ENCODE data around the gene SLC28A1. TPM values are rescaled to one million over a fixed set of nuclear protein-coding genes. Genes with fewer than 3 reads are reported as not detected.

Gene SLC28A1
- total RNA-seq, 1 experiment from 2014 or later: not detected

DNA sequence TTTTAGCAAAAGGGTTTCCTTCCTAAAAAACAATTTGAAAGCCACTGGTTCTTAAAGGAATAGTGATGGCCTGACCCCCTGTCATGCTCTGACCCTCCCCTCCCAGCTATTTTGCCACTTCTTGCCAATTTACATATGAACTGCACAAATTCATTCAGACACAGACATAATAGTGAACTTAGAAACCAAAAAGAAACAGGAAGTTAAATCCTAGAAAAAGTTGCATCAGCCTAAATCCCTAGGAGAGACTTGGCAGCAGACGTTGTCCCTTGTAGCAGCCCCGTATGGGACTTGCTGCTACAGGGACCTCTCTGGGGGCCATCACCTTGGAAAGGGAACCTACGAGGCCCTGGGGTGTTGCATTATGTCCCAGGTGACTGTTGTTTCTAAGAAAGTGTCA, 82.9 kb downstream of the SLC28A1 start:
- Histone ChIP-seq H3K4me2 (ENCODE audit: low read length) (no peak overlapping the region), H2AFZ (ENCODE audit: low read depth, low read length, poor library complexity, severe bottlenecking) (no peak overlapping the region), H3K27ac (ENCODE audit: low read depth, low read length) (no peak overlapping the region), H3K79me2 (ENCODE audit: insufficient read depth, low read length) (no peaks in the 10 kb centered on the region), H3K9ac (ENCODE audit: low read length) (no peak overlapping the region), H3K4me1 (ENCODE audit: control insufficient read depth in 1 of 2, insufficient read depth in 2 of 2, low read length in 2 of 2) (no peaks in the 10 kb centered on the region), H3K36me3 (ENCODE audit: control insufficient read depth in 1 of 2, insufficient read depth in 2 of 2, low read length in 2 of 2) (no peaks in the 10 kb centered on the region), H3K9me2 (ENCODE audit: insufficient read depth) (no peaks in the 10 kb centered on the region), H3K9me3 (ENCODE audit: control insufficient read depth in 1 of 2, insufficient read depth in 1 of 2, low read depth in 1 of 2, low read length in 2 of 2) (no peaks in the 10 kb centered on the region), H3K4me3 (replicated peaks in 1 of 2; ENCODE audit: low read depth in 1 of 2, low read length in 2 of 2) (no peak overlapping the region), H4K20me1 (ENCODE audit: insufficient read depth) (no peaks in the 10 kb centered on the region), H3K27me3 (ENCODE audit: insufficient read depth, low read length) (no peaks in the 10 kb centered on the region)
- POLR2A ChIA-PET: no interaction called here
- BruUV-seq (replicated peaks): no TSS peak
- no peak for DNase-seq (ENCODE audit: low read depth, low spot score)
- RAD21 ChIA-PET (ENCODE audit: low non-redundant PET in 1 of 2, low total read pairs in 2 of 2, uncharacterized antibody in 2 of 2, unreplicated experiment in 2 of 2): no interaction called here
- TF ChIP-seq ELF1 (IDR thresholded peaks at IDR 0.05; ENCODE audit: borderline replicate concordance, low read depth) (no peak), MAX (IDR thresholded peaks at IDR 0.05) (no peak), CEBPB (IDR thresholded peaks at IDR 0.05; ENCODE audit: low read depth) (no peak), SRF (IDR thresholded peaks at IDR 0.05; ENCODE audit: low read depth) (no peak), SIN3A (IDR thresholded peaks at IDR 0.05; ENCODE audit: low read depth) (no peak), ZNF274 (IDR thresholded peaks at IDR 0.05; ENCODE audit: low read depth, low read length) (no peak), POLR2AphosphoS5 (IDR thresholded peaks at IDR 0.05; ENCODE audit: low read depth, low read length) (no peak), SP1 (IDR thresholded peaks at IDR 0.05; ENCODE audit: low read depth) (no peak)
- intact Hi-C loops (cut with micrococcal nuclease): no loop called here
- CTCF ChIA-PET: no interaction called here
- ATAC-seq: no peak

DNA sequence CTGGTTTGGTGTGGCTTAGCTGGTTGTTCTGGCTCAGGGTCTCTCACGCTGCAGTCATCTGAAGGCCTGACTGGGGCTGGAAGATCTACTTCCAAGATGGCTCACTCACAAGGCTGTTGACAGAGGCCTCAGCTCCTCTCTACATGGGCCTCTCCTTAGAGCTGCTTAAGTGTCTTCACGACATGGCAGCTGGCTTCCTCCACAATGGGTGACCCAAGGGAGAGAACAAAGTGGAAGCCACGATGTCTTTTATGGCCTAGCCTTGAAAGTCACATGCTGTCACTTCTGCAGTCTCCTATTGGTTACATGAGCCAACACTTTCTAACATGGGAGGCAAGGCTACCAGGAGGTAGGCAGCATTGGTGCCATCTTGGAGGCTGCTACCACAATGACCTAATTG, 83.8 kb downstream of the SLC28A1 start:
- Histone ChIP-seq H3K79me2 (ENCODE audit: insufficient read depth, low read length) (no peaks in the 10 kb centered on the region), H3K27ac (ENCODE audit: low read depth, low read length) (no peak overlapping the region), H3K9ac (ENCODE audit: low read length) (no peak overlapping the region), H4K20me1 (ENCODE audit: insufficient read depth) (no peaks in the 10 kb centered on the region), H3K36me3 (ENCODE audit: control insufficient read depth in 1 of 2, insufficient read depth in 2 of 2, low read length in 2 of 2) (no peaks in the 10 kb centered on the region), H2AFZ (ENCODE audit: low read depth, low read length, poor library complexity, severe bottlenecking) (no peak overlapping the region), H3K4me1 (ENCODE audit: control insufficient read depth in 1 of 2, insufficient read depth in 2 of 2, low read length in 2 of 2) (no peaks in the 10 kb centered on the region), H3K9me3 (ENCODE audit: control insufficient read depth in 1 of 2, insufficient read depth in 1 of 2, low read depth in 1 of 2, low read length in 2 of 2) (no peaks in the 10 kb centered on the region), H3K4me2 (ENCODE audit: low read length) (no peak overlapping the region), H3K9me2 (ENCODE audit: insufficient read depth) (no peaks in the 10 kb centered on the region), H3K27me3 (ENCODE audit: insufficient read depth, low read length) (no peaks in the 10 kb centered on the region), H3K4me3 (replicated peaks in 1 of 2; ENCODE audit: low read depth in 1 of 2, low read length in 2 of 2) (no peak overlapping the region)
- CTCF ChIA-PET: no interaction called here
- no peak for ATAC-seq
- DNase-seq (ENCODE audit: low read depth, low spot score): no peak
- RAD21 ChIA-PET (ENCODE audit: low non-redundant PET in 1 of 2, low total read pairs in 2 of 2, uncharacterized antibody in 2 of 2, unreplicated experiment in 2 of 2): no interaction called here
- POLR2A ChIA-PET: no interaction called here
- BruUV-seq (replicated peaks): no TSS peak
- TF ChIP-seq EZH2 (IDR thresholded peaks at IDR 0.05) (no peak), JUND (IDR thresholded peaks at IDR 0.05) (no peak), SP1 (IDR thresholded peaks at IDR 0.05; ENCODE audit: low read depth) (no peak), CEBPB (IDR thresholded peaks at IDR 0.05; ENCODE audit: low read depth) (no peak), POLR2AphosphoS5 (IDR thresholded peaks at IDR 0.05; ENCODE audit: low read depth, low read length) (no peak), ELF1 (IDR thresholded peaks at IDR 0.05; ENCODE audit: borderline replicate concordance, low read depth) (no peak), SRF (IDR thresholded peaks at IDR 0.05; ENCODE audit: low read depth) (no peak), CBX3 (IDR thresholded peaks at IDR 0.05; ENCODE audit: low read depth) (no peak)
- intact Hi-C loops (cut with micrococcal nuclease): no loop called here
